Amygdala (tissue), 56 donors: ENCODE data around the gene PCDHB7.
"Not testable (repeated sequence)": the region's sequence is repeated elsewhere in the genome, so short reads cannot be mapped to it uniquely, and the experiment has no call there.

Experiments used
- DNase-seq, 56 donors: peaks; one replicate each; lab custom pipeline; 2025; lab: John Stamatoyannopoulos, UW

Gene PCDHB7

GRCh38 chr5:141215504-141215903 lies 43.1 kb downstream of the PCDHB7 start:
- not testable (repeated sequence) for DNase-seq

DNA sequence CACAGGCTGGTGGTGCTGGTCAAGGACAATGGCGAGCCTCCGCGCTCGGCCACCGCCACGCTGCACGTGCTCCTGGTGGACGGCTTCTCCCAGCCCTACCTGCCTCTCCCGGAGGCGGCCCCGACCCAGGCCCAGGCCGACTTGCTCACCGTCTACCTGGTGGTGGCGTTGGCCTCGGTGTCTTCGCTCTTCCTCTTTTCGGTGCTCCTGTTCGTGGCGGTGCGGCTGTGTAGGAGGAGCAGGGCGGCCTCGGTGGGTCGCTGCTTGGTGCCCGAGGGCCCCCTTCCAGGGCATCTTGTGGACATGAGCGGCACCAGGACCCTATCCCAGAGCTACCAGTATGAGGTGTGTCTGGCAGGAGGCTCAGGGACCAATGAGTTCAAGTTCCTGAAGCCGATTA lies 43.6 kb downstream of the PCDHB7 start:
- DNase-seq = not testable (repeated sequence)

DNA sequence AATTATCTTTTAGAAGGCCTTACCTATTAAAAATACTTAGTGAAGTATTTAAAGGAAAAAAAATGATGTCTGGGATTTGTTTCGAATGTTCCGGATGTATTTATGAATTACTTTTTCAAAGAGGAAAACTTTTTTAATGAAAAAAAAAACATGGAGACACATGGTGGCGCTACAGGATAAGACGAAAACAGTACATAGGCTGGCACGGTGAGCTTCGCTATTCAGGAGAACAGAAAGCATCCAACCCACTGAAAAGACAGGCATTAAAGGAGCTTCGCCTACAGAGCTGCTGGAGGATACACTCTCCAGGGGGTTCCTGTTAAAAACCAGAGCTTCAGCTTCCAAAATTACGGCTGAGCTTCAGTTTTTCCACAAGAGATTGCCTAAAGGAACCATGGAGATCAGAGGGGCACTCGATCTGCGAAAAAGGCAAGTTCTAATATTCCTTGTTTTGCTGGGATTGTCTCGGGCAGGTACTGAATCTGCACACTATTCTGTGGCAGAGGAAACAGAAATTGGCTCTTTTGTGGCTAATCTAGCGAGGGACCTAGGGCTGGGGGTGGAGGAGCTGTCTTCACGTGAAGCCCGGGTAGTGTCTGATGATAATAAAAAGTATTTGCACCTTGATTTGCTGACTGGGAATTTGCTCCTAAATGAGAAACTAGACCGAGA lies 50.8 kb downstream of the PCDHB7 start, which contains the start of gene PCDHB14:
Gene PCDHB14 (plus strand): TSS at position 232 of the 672 bp plus-strand sequence. CDS start 163 bp downstream, at position 395.
- DNase-seq = no peak

DNA sequence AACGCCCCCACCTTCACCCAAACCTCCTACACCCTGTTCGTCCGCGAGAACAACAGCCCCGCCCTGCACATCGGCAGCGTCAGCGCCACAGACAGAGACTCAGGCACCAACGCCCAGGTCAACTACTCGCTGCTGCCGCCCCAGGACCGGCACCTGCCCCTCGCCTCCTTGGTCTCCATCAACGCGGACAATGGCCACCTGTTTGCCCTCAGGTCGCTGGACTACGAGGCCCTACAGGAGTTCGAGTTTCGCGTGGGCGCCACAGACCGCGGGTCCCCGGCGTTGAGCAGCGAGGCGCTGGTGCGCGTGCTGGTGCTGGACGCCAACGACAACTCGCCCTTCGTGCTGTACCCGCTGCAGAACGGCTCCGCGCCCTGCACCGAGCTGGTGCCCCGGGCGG lies 52.4 kb downstream of the PCDHB7 start:
- not testable (repeated sequence) for DNase-seq

DNA sequence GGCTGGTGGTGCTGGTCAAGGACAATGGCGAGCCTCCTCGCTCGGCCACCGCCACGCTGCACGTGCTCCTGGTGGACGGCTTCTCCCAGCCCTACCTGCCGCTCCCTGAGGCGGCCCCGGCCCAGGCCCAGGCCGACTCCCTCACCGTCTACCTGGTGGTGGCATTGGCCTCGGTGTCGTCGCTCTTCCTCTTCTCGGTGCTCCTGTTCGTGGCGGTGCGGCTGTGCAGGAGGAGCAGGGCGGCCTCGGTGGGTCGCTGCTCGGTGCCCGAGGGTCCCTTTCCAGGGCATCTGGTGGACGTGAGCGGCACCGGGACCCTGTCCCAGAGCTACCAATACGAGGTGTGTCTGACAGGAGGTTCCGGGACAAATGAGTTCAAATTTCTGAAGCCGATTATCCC lies 53.0 kb downstream of the PCDHB7 start:
- DNase-seq = not testable (repeated sequence)
